ENCODE measurements around the gene CDC73. TPM values are rescaled to one million over a fixed set of nuclear protein-coding genes. Genes with fewer than 3 reads are reported as not detected.

CDC73 gene
- total and polyA plus RNA-seq, 9 of the 15 experiments (the other 6 are each of a cell fraction or from before 2014, with no cell fraction given), result 19.0 to 61.7 (median 30.1) TPM

DNA sequence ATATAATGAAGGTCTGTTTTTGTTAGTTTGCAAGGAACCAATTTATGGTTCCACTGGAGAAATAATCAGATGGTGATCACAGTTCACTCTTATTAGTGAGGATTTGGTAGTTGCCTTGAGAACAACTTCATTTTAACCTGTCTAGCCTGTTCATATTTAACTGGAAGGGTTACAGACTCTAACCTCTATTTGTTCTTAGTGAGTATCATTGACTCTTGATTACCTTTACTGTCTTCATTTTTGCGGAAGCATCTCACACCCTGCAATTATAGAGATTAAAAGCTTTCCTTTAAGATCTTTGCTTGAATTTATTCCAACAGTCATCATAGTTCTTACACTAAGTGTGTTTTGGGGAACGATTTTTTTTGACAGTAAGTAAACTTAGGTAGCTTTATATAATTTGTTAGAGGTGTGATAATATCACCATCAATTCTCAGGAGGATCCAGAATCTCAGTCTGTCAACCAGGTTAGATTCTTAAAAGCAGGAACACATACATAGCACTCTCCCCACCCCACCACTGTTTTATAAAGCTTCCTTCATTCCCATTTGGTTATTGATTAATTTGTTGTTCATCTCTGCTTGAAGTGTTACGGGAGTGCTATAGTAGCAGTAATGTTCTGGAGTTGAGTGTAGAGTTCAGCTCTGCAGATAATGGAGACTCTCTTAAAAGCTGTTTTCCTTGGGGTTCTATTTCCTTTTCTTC, 34.4 kb downstream of the CDC73 start:
- 77% methylated on average over 3 of the region's 3 CpGs for WGBS (ENCODE audit: insufficient coverage, low coverage, missing lambda C conversion rate)
- no TSS peak for BruUV-seq (replicated peaks)
- ChIA-PET CTCF (ENCODE audit: low intra/inter-chr PET ratio) (no interaction called here), POLR2A (no interaction called here)
- no peaks in the 10 kb centered on the region for H3K9me3 ChIP-seq (replicated peaks; ENCODE audit: control insufficient read depth, insufficient read depth, low read depth, low read length)
- no peaks in the 10 kb centered on the region for H3K9me1 ChIP-seq (ENCODE audit: control insufficient read depth, insufficient read depth, low read length)
- no peak for FAIRE-seq
- no peak overlapping the region for H3K4me3 ChIP-seq
- no peak overlapping the region for H3K27ac ChIP-seq (ENCODE audit: extremely low read depth, low read depth, low read length)
- H3K9ac ChIP-seq (ENCODE audit: insufficient read depth in 1 of 2, low read depth in 2 of 2, low read length in 2 of 2), result no peak overlapping the region
- H2AFZ ChIP-seq (ENCODE audit: low read depth, low read length), result no peak overlapping the region
- H4K20me1 ChIP-seq (replicated peaks; ENCODE audit: control insufficient read depth, insufficient read depth, low read length), result no peaks in the 10 kb centered on the region
- H3K4me1 ChIP-seq (replicated peaks in 1 of 2; ENCODE audit: control insufficient read depth in 2 of 2, insufficient read depth in 2 of 2, low read length in 2 of 2), result no peaks in the 10 kb centered on the region
- H3K4me2 ChIP-seq (ENCODE audit: insufficient read depth, low read length), result no peak overlapping the region
- no peaks in the 10 kb centered on the region for H3K27me3 ChIP-seq (ENCODE audit: control insufficient read depth in 2 of 2, insufficient read depth in 2 of 2, low read length in 2 of 2)
- no peak for ATAC-seq
- intact Hi-C loops (cut with micrococcal nuclease), result no loop called here
- H3K79me2 ChIP-seq (ENCODE audit: control insufficient read depth, insufficient read depth, low read length), result peaks cover 10% of the 10 kb centered on the region; the same call in 1 of the 3 replicates
- TF ChIP-seq JUNB (CRISPR knock-in tag; conservative IDR thresholded peaks at IDR 0.05), result no peak
- no peak for TF ChIP-seq MEF2D (tag; conservative IDR thresholded peaks at IDR 0.05; ENCODE audit: low read depth)
- TF ChIP-seq MYBL2 (IDR thresholded peaks at IDR 0.05; ENCODE audit: low read depth), result no peak
- TF ChIP-seq MYBL2 (CRISPR knock-in tag; IDR thresholded peaks at IDR 0.05; ENCODE audit: borderline replicate concordance), result no peak
- TF ChIP-seq MAFG (tag; conservative IDR thresholded peaks at IDR 0.05), result no peak
- no peak for TF ChIP-seq NUFIP1 (IDR thresholded peaks at IDR 0.05; ENCODE audit: partially characterized antibody)
- TF ChIP-seq, protein P1, sequence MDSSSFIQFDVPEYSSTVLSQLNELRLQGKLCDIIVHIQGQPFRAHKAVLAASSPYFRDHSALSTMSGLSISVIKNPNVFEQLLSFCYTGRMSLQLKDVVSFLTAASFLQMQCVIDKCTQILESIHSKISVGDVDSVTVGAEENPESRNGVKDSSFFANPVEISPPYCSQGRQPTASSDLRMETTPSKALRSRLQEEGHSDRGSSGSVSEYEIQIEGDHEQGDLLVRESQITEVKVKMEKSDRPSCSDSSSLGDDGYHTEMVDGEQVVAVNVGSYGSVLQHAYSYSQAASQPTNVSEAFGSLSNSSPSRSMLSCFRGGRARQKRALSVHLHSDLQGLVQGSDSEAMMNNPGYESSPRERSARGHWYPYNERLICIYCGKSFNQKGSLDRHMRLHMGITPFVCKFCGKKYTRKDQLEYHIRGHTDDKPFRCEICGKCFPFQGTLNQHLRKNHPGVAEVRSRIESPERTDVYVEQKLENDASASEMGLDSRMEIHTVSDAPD (CRISPR knock-in tag; IDR thresholded peaks at IDR 0.05), result no peak
- in situ Hi-C loops (cut with MboI), result no loop called here
- peaks cover 66% of the 10 kb centered on the region for H3K36me3 ChIP-seq (ENCODE audit: control insufficient read depth, insufficient read depth, low read length)
- DNase-seq (ENCODE audit: extremely low read depth in 1 of 4, low spot score in 3 of 4), result no peak
